Measurements from ENCODE around the gene PRDM16.

- no peak for TF ChIP-seq CTCF (IDR thresholded peaks at IDR 0.05)
- no peak for TF ChIP-seq POLR2AphosphoS5 (IDR thresholded peaks at IDR 0.05; ENCODE audit: low read depth, low read length)
Measured at GRCh38 chr1:3403011-3403345, 334.0 kb downstream of the PRDM16 start.
